ENCODE data around the gene ATG16L1.

DNA sequence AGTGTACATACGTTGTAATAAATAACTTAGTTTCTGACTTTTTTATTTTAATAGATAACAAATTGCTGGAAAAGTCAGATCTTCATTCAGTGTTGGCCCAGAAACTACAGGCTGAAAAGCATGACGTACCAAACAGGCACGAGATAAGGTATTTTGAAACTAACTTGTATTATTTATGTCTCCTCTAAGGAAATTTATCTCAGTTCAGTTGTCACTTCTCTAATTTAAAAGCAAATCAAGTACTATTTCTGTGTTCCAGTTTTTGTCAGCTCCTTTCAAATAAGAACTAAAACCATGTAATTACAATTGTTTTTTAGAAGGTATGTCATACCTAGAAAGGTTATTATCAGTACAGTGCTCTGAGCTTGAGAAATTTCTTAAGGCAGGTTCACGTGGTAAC, 4.6 kb downstream of the ATG16L1 start:
- TF ChIP-seq, protein P1, sequence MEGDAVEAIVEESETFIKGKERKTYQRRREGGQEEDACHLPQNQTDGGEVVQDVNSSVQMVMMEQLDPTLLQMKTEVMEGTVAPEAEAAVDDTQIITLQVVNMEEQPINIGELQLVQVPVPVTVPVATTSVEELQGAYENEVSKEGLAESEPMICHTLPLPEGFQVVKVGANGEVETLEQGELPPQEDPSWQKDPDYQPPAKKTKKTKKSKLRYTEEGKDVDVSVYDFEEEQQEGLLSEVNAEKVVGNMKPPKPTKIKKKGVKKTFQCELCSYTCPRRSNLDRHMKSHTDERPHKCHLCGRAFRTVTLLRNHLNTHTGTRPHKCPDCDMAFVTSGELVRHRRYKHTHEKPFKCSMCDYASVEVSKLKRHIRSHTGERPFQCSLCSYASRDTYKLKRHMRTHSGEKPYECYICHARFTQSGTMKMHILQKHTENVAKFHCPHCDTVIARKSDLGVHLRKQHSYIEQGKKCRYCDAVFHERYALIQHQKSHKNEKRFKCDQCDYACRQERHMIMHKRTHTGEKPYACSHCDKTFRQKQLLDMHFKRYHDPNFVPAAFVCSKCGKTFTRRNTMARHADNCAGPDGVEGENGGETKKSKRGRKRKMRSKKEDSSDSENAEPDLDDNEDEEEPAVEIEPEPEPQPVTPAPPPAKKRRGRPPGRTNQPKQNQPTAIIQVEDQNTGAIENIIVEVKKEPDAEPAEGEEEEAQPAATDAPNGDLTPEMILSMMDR (IDR thresholded peaks at IDR 0.05) = no peak
- TF ChIP-seq POLR2A (IDR thresholded peaks at IDR 0.05) = no peak

Measured in heart left ventricle (tissue), 13 donors.